Ovary (tissue), 3 donors: ENCODE data around the gene SRL.

Experiments
- POLR2A ChIP-seq: fragments of 450-650 bp; IDR thresholded peaks from one replicate; pipeline ENCODE4 v1.6.1; 2017; ENCODE audit warnings: antibody characterized with exemption, mild to moderate bottlenecking, moderate library complexity
- TF ChIP-seq, protein P1 (sequence below), 3 donors: fragments of 450-650 bp in 2 of 3; fragments of 200-600 bp in 1 of 3; IDR thresholded peaks; one replicate each; pipeline versions ENCODE4 v1.5.1 to v1.8.0; 2016 to 2022; ENCODE audit warnings: antibody characterized with exemption in 3 of 3, mild to moderate bottlenecking in 1 of 3
- donor health status: DM: no; HTN: no; CAD: no.

DNA sequence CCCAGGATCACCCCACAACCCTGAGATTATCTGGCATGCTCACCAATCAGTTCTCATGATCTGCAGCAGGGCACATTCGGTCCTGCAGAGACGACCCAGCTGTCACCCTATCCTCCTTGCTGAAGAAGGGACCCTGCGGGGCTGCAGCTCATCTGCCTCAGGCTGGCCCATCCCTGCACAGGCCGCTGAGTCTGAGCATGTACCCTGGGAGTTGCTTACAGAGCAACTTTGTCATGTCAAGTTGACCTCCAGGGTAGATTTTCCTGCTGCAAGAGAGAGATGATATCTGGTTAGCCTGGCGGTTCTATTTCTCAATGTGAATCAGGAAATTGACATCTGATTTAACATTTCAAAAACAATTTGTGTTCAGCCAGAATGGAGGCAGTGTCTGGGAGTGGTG, 89.6 kb downstream of the SRL start:
- TF ChIP-seq, protein P1, sequence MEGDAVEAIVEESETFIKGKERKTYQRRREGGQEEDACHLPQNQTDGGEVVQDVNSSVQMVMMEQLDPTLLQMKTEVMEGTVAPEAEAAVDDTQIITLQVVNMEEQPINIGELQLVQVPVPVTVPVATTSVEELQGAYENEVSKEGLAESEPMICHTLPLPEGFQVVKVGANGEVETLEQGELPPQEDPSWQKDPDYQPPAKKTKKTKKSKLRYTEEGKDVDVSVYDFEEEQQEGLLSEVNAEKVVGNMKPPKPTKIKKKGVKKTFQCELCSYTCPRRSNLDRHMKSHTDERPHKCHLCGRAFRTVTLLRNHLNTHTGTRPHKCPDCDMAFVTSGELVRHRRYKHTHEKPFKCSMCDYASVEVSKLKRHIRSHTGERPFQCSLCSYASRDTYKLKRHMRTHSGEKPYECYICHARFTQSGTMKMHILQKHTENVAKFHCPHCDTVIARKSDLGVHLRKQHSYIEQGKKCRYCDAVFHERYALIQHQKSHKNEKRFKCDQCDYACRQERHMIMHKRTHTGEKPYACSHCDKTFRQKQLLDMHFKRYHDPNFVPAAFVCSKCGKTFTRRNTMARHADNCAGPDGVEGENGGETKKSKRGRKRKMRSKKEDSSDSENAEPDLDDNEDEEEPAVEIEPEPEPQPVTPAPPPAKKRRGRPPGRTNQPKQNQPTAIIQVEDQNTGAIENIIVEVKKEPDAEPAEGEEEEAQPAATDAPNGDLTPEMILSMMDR (IDR thresholded peaks at IDR 0.05) = no peak
- TF ChIP-seq POLR2A = no peak
